A673 (cell line): ENCODE measurements around the gene ABHD16B.
"Not testable (repeated sequence)": the region's sequence is repeated elsewhere in the genome, so short reads cannot be mapped to it uniquely, and the experiment has no call there.

Experiments
- EZH2 ChIP-seq: fragments of 200-600 bp; sonication (generic); IDR thresholded peaks from 2 replicates; pipeline ENCODE4 v1.6.1; 2017; ENCODE audit warnings: borderline replicate concordance, low read depth, mild to moderate bottlenecking, mixed read lengths, antibody characterized with exemption, low read length; ENCODE audit not compliant: poor library complexity, severe bottlenecking
- TF ChIP-seq, protein P1 (sequence below): fragments of 300-800, 200-600 bp; sonication (generic); conservative IDR thresholded peaks from 2 replicates; pipeline ENCODE4 v1.5.1; 2017; ENCODE audit warnings: low read depth, mild to moderate bottlenecking, antibody characterized with exemption, low read length, moderate library complexity, mixed read lengths

- TF ChIP-seq, protein P1, sequence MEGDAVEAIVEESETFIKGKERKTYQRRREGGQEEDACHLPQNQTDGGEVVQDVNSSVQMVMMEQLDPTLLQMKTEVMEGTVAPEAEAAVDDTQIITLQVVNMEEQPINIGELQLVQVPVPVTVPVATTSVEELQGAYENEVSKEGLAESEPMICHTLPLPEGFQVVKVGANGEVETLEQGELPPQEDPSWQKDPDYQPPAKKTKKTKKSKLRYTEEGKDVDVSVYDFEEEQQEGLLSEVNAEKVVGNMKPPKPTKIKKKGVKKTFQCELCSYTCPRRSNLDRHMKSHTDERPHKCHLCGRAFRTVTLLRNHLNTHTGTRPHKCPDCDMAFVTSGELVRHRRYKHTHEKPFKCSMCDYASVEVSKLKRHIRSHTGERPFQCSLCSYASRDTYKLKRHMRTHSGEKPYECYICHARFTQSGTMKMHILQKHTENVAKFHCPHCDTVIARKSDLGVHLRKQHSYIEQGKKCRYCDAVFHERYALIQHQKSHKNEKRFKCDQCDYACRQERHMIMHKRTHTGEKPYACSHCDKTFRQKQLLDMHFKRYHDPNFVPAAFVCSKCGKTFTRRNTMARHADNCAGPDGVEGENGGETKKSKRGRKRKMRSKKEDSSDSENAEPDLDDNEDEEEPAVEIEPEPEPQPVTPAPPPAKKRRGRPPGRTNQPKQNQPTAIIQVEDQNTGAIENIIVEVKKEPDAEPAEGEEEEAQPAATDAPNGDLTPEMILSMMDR, result not testable (repeated sequence)
- TF ChIP-seq EZH2, result not testable (repeated sequence)
Observed at GRCh38 chr20:63874241-63874640, 12.9 kb downstream of the ABHD16B start.
